ENCODE data around the gene MAP1B. TPM values are rescaled to one million over a fixed set of nuclear protein-coding genes. Genes with fewer than 3 reads are reported as not detected.

Gene MAP1B
- total and polyA plus RNA-seq, 9 of the 15 experiments (the other 6 are each of a cell fraction or from before 2014, with no cell fraction given), result 5.2 to 66.1 (median 17.3) TPM

GRCh38 chr5:72234868-72235267 lies 127.6 kb downstream of the MAP1B start:
- H3K9me3 ChIP-seq (replicated peaks; ENCODE audit: control insufficient read depth, insufficient read depth, low read depth, low read length), result no peaks in the 10 kb centered on the region
- peaks cover 76% of the 10 kb centered on the region for H3K36me3 ChIP-seq (ENCODE audit: control insufficient read depth, insufficient read depth, low read length)
- peaks cover 0 to 68% of the 10 kb centered on the region in 2 experiments; a peak in 3 of 5 replicates for H3K4me1 ChIP-seq (replicated peaks in 1 of 2; ENCODE audit: control insufficient read depth in 2 of 2, insufficient read depth in 2 of 2, low read length in 2 of 2)
- H3K9ac ChIP-seq (ENCODE audit: insufficient read depth in 1 of 2, low read depth in 2 of 2, low read length in 2 of 2), result peak overlapping the region in 1 of 2 experiments; percentile 63; a peak in 2 of 4 replicates
- H3K27me3 ChIP-seq (ENCODE audit: control insufficient read depth in 2 of 2, insufficient read depth in 2 of 2, low read length in 2 of 2), result no peaks in the 10 kb centered on the region
- intact Hi-C loops (cut with micrococcal nuclease) (loop anchor here (5.0 kb wide), 1 partner anchor 47 kb away; no protein-coding TSS in a partner anchor), in situ Hi-C loops (cut with MboI) (no loop called here)
- H4K20me1 ChIP-seq (replicated peaks; ENCODE audit: control insufficient read depth, insufficient read depth, low read length), result no peaks in the 10 kb centered on the region
- H3K27ac ChIP-seq (ENCODE audit: extremely low read depth, low read depth, low read length), result peak overlapping the region; percentile 88
- H3K4me3 ChIP-seq, result no peak overlapping the region
- peaks cover 48% of the 10 kb centered on the region for H3K79me2 ChIP-seq (ENCODE audit: control insufficient read depth, insufficient read depth, low read length)
- 40% methylated on average over 1 of the region's 1 CpG for WGBS (ENCODE audit: insufficient coverage, low coverage, missing lambda C conversion rate)
- ChIA-PET POLR2A (interaction anchor here (0.8 to 1.8 kb wide), 4 partner anchors 10 to 85 kb away, joined by 3 to 5 read pairs (median 4); partner anchors contain the start of genes MRPS27 and PTCD2), CTCF (ENCODE audit: low intra/inter-chr PET ratio) (no interaction called here)
- BruUV-seq (replicated peaks), result no TSS peak
- TF ChIP-seq ZNF143 (CRISPR knock-in tag; IDR thresholded peaks at IDR 0.05) (no peak), RBBP5 (IDR thresholded peaks at IDR 0.05; ENCODE audit: borderline replicate concordance, insufficient read depth, low read length, poor library complexity, severe bottlenecking) (peak; percentile 1), ZNF639 (CRISPR knock-in tag; conservative IDR thresholded peaks at IDR 0.05 in 1 of 2, IDR thresholded peaks at IDR 0.05 in 1 of 2) (0 out of 4 replicates have a peak, but pooled peaks of 1 of the 2 experiments have one; percentile 1), DMBX1 (CRISPR knock-in tag; IDR thresholded peaks at IDR 0.05; ENCODE audit: borderline replicate concordance) (0 out of 2 replicates have a peak, but pooled peaks have one; percentile 15), ATF4 (CRISPR knock-in tag; IDR thresholded peaks at IDR 0.05) (0 out of 2 replicates have a peak, but pooled peaks have one; percentile 16), ZNF239 (CRISPR knock-in tag; IDR thresholded peaks at IDR 0.05) (no peak), ZNF175 (CRISPR knock-in tag; IDR thresholded peaks at IDR 0.05; ENCODE audit: low read depth) (peak; percentile 5; the same call in 1 of the 2 replicates), POLR2B (IDR thresholded peaks at IDR 0.05; ENCODE audit: low read depth, partially characterized antibody) (no peak), CCNT2 (IDR thresholded peaks at IDR 0.05; ENCODE audit: borderline replicate concordance, extremely low read depth, insufficient read length, low read depth, low read length) (peak; percentile 0)
- DNase-seq (ENCODE audit: extremely low read depth in 1 of 4, low spot score in 3 of 4) (no peak), FAIRE-seq (no peak), ATAC-seq (no peak)
- no peak overlapping the region for H3K4me2 ChIP-seq (ENCODE audit: insufficient read depth, low read length)
- no peak overlapping the region for H2AFZ ChIP-seq (ENCODE audit: low read depth, low read length)
- H3K9me1 ChIP-seq (ENCODE audit: control insufficient read depth, insufficient read depth, low read length), result no peaks in the 10 kb centered on the region

All from K562 (cell line).